Omental fat pad (tissue), 4 donors: Measurements from ENCODE around the gene HPCAL1. TPM values are rescaled to one million over a fixed set of nuclear protein-coding genes. Genes with fewer than 3 reads are reported as not detected.

Experiments used
- ATAC-seq: fragments of 150-250 bp; one replicate; pipeline ENCODE4 v1.9.1; 2016; ENCODE audit warnings: mild to moderate bottlenecking, moderate library complexity; ENCODE audit not compliant: low FRiP score
- DNase-seq: peaks from one replicate; pipeline ENCODE4 v3.0.0-alpha.2; 2019; ENCODE audit warnings: low spot score
- CTCF ChIP-seq, 3 donors: fragments of 450-650 bp; IDR thresholded peaks; one replicate each; pipeline ENCODE4 v1.5.1; 2016 to 2017; ENCODE audit warnings: antibody characterized with exemption in 3 of 3, mild to moderate bottlenecking in 3 of 3, moderate library complexity in 2 of 3
- total RNA-seq, 4 donors: library from RNA; depleted of rRNA; stranded (reverse); fragments of >200 nt; gene quantifications; one replicate each; pipeline ENCODE4 v1.1.0, GENCODE V29; 2016

HPCAL1 gene
- total RNA-seq, 4 donors from 2014 or later, result 51.8 to 75.8 (median 67.8) TPM

- no peak for TF ChIP-seq CTCF (IDR thresholded peaks at IDR 0.05)
- DNase-seq (no peak), ATAC-seq (no peak)
Measured at GRCh38 chr2:10329880-10330699, 27.4 kb downstream of the HPCAL1 start.

GRCh38 chr2:10330700-10331026 is 28.0 kb downstream of the HPCAL1 start:
- TF ChIP-seq CTCF (IDR thresholded peaks at IDR 0.05), result no peak
- DNase-seq (no peak), ATAC-seq (no peak)

- no peak for TF ChIP-seq CTCF (IDR thresholded peaks at IDR 0.05)
- no peak for DNase-seq
- peak; percentile 8 for ATAC-seq
Measured at GRCh38 chr2:10331027-10331701, 28.5 kb downstream of the HPCAL1 start.

GRCh38 chr2:10331702-10332401 is 29.1 kb downstream of the HPCAL1 start:
- DNase-seq (no peak), ATAC-seq (no peak)
- TF ChIP-seq CTCF (IDR thresholded peaks at IDR 0.05), result no peak

GRCh38 chr2:10332402-10333246 is 29.9 kb downstream of the HPCAL1 start:
- TF ChIP-seq CTCF (IDR thresholded peaks at IDR 0.05), result no peak
- no peak for DNase-seq
- ATAC-seq, result no peak

GRCh38 chr2:10333247-10333613 is 30.5 kb downstream of the HPCAL1 start:
- DNase-seq (no peak), ATAC-seq (no peak)
- no peak for TF ChIP-seq CTCF (IDR thresholded peaks at IDR 0.05)
